Activated T-helper 2 cell treated with anti-CD3 and anti-CD28 coated beads, Interferon-gamma antibody, Interleukin-2, Interleukin-4, amounts not matched to agents 10 μg/mL and 5 μg/mL and 100 μg/mL, durations not matched to agents 14 hours and 24 hours and 36 hours (primary cell): ENCODE measurements around the gene LHFPL5. TPM values are rescaled to one million over a fixed set of nuclear protein-coding genes. Genes with fewer than 3 reads are reported as not detected.

Source experiments
- DNase-seq: peaks from one replicate; pipeline ENCODE4 v3.0.0; 2021; ENCODE audit warnings: low spot score
- H3K27ac Mint-ChIP-seq: one replicate; pipeline ENCODE4 v1.8.0; 2021; ENCODE audit warnings: mixed read lengths
- H3K27me3 Mint-ChIP-seq: one replicate; pipeline ENCODE4 v1.8.0; 2021; ENCODE audit warnings: low read depth, mixed read lengths
- H3K36me3 Mint-ChIP-seq: one replicate; pipeline ENCODE4 v1.8.0; 2021; ENCODE audit warnings: low read depth, mixed read lengths
- H3K4me1 Mint-ChIP-seq: one replicate; pipeline ENCODE4 v1.8.0; 2021; ENCODE audit warnings: low read depth, mixed read lengths
- H3K4me3 Mint-ChIP-seq: one replicate; pipeline ENCODE4 v1.8.0; 2021; ENCODE audit warnings: low read depth, mild to moderate bottlenecking, moderate library complexity, mixed read lengths
- H3K9me3 Mint-ChIP-seq: one replicate; pipeline ENCODE4 v1.8.0; 2021; ENCODE audit warnings: mixed read lengths
- intact Hi-C: fragments of 100-400 bp; cut with micrococcal nuclease; formaldehyde crosslinking; loops from one replicate; pipeline ENCODE4 v1.15.1; 2023
- total RNA-seq: library from RNA; stranded (reverse); gene quantifications from 2 replicates; pipeline ENCODE4 v1.2.3, GENCODE V29; 2022

LHFPL5 gene
- total RNA-seq, 1 donor from 2014 or later = not detected

- Mint-ChIP-seq H3K36me3 (no peaks in the 10 kb centered on the region), H3K27ac (no peak overlapping the region), H3K9me3 (no peaks in the 10 kb centered on the region), H3K4me3 (no peak overlapping the region), H3K4me1 (peaks cover 3% of the 10 kb centered on the region), H3K27me3 (peaks cover 22% of the 10 kb centered on the region)
- no peak for DNase-seq
- intact Hi-C loops = no loop called here
Measured at GRCh38 chr6:35781290-35781689, 23.9 kb upstream of the LHFPL5 start.

- no peak for DNase-seq
- Mint-ChIP-seq H3K4me1 (no peaks in the 10 kb centered on the region), H3K9me3 (no peaks in the 10 kb centered on the region), H3K27me3 (peaks cover 23% of the 10 kb centered on the region), H3K27ac (no peak overlapping the region), H3K4me3 (no peak overlapping the region), H3K36me3 (no peaks in the 10 kb centered on the region)
- intact Hi-C loops = no loop called here
Measured at GRCh38 chr6:35782424-35782823, 22.7 kb upstream of the LHFPL5 start.

DNA sequence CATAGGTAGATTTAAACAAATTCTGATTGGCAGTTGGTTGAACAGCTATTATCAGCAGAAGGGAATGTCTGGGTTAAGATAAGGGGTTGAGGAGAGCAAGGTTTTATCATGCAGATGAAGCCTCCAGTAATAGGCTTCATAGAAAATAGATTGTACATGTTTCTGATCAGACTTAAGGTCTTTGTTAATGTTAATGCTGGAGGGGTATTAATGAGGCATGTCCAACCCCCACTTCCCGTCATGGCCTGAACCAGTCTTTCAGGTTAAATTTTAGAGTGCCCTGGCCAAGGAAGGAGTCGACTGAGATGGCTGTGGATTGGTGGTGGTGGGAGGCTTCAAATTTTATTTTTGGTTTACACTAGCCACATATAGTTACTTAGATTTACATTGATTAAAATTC is 21.0 kb upstream of the LHFPL5 start:
- H3K27ac Mint-ChIP-seq = no peak overlapping the region
- DNase-seq = no peak
- intact Hi-C loops = no loop called here
- peaks cover 26% of the 10 kb centered on the region for H3K27me3 Mint-ChIP-seq
- no peaks in the 10 kb centered on the region for H3K36me3 Mint-ChIP-seq
- H3K4me3 Mint-ChIP-seq = no peak overlapping the region
- H3K9me3 Mint-ChIP-seq = no peaks in the 10 kb centered on the region
- no peaks in the 10 kb centered on the region for H3K4me1 Mint-ChIP-seq

DNA sequence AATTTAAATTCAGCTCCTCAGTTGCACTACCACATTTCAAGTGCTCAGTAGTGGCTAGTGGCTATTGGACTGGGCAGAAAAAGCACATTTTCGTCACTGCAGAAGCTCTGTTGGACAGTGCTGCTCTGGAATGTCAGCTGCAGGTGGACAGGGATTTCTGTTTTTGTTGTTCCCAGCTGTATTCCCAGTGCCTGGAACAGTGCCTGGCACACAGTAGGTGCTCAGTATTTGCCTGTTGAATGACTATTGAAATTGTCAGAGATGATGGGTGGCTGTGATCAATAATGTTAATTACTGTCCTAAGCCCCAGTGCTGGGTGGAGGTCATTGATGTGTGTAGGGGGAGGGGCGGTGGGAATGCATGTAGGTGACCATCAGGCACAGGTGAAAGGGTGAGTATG is 18.9 kb upstream of the LHFPL5 start:
- Mint-ChIP-seq H3K4me1 (no peaks in the 10 kb centered on the region), H3K27me3 (peaks cover 30% of the 10 kb centered on the region), H3K4me3 (no peak overlapping the region), H3K27ac (no peak overlapping the region), H3K36me3 (no peaks in the 10 kb centered on the region), H3K9me3 (no peaks in the 10 kb centered on the region)
- DNase-seq = no peak
- intact Hi-C loops = no loop called here

DNA sequence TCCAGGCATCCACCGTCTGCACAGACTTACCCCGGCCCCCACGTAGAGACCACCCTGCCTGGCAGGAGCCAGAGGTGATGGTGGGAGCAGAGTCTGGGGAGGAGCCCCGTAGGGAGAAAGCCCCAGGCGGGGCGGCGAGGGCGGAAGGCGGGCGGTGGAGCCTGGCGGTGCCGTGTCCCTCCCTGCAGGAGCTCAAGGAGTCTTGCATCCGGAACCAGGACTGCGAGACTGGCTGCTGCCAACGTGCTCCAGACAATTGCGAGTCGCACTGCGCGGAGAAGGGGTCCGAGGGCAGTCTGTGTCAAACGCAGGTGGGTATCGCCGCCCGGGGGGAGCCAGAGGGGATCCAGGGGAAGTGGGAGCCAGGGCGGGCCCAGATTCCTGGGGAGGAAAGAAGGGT is 18.3 kb upstream of the LHFPL5 start:
- no peak for DNase-seq
- H3K4me3 Mint-ChIP-seq = no peak overlapping the region
- peaks cover 28% of the 10 kb centered on the region for H3K27me3 Mint-ChIP-seq
- no peaks in the 10 kb centered on the region for H3K9me3 Mint-ChIP-seq
- H3K27ac Mint-ChIP-seq = no peak overlapping the region
- H3K4me1 Mint-ChIP-seq = no peaks in the 10 kb centered on the region
- H3K36me3 Mint-ChIP-seq = no peaks in the 10 kb centered on the region
- intact Hi-C loops = no loop called here

- peaks cover 28% of the 10 kb centered on the region for H3K27me3 Mint-ChIP-seq
- no peaks in the 10 kb centered on the region for H3K4me1 Mint-ChIP-seq
- no peaks in the 10 kb centered on the region for H3K9me3 Mint-ChIP-seq
- H3K4me3 Mint-ChIP-seq = no peak overlapping the region
- H3K27ac Mint-ChIP-seq = no peak overlapping the region
- DNase-seq = no peak
- no peaks in the 10 kb centered on the region for H3K36me3 Mint-ChIP-seq
- intact Hi-C loops = no loop called here
Measured at GRCh38 chr6:35787266-35788218, 17.6 kb upstream of the LHFPL5 start.

- Mint-ChIP-seq H3K4me3 (no peak overlapping the region), H3K36me3 (no peaks in the 10 kb centered on the region), H3K4me1 (no peaks in the 10 kb centered on the region), H3K9me3 (no peaks in the 10 kb centered on the region), H3K27ac (no peak overlapping the region), H3K27me3 (peaks cover 31% of the 10 kb centered on the region)
- no peak for DNase-seq
- intact Hi-C loops = no loop called here
Measured at GRCh38 chr6:35788423-35788982, 16.6 kb upstream of the LHFPL5 start.

- no peaks in the 10 kb centered on the region for H3K36me3 Mint-ChIP-seq
- H3K9me3 Mint-ChIP-seq = no peaks in the 10 kb centered on the region
- peaks cover 22% of the 10 kb centered on the region for H3K27me3 Mint-ChIP-seq
- intact Hi-C loops = no loop called here
- H3K4me1 Mint-ChIP-seq = no peaks in the 10 kb centered on the region
- no peak overlapping the region for H3K27ac Mint-ChIP-seq
- DNase-seq = no peak
- no peak overlapping the region for H3K4me3 Mint-ChIP-seq
Measured at GRCh38 chr6:35790683-35791082, 14.5 kb upstream of the LHFPL5 start.

- H3K36me3 Mint-ChIP-seq = no peaks in the 10 kb centered on the region
- H3K27ac Mint-ChIP-seq = no peak overlapping the region
- intact Hi-C loops = no loop called here
- peaks cover 5% of the 10 kb centered on the region for H3K27me3 Mint-ChIP-seq
- H3K4me1 Mint-ChIP-seq = no peaks in the 10 kb centered on the region
- no peak for DNase-seq
- no peak overlapping the region for H3K4me3 Mint-ChIP-seq
- H3K9me3 Mint-ChIP-seq = no peaks in the 10 kb centered on the region
Measured at GRCh38 chr6:35794536-35795452, 10.4 kb upstream of the LHFPL5 start.

DNA sequence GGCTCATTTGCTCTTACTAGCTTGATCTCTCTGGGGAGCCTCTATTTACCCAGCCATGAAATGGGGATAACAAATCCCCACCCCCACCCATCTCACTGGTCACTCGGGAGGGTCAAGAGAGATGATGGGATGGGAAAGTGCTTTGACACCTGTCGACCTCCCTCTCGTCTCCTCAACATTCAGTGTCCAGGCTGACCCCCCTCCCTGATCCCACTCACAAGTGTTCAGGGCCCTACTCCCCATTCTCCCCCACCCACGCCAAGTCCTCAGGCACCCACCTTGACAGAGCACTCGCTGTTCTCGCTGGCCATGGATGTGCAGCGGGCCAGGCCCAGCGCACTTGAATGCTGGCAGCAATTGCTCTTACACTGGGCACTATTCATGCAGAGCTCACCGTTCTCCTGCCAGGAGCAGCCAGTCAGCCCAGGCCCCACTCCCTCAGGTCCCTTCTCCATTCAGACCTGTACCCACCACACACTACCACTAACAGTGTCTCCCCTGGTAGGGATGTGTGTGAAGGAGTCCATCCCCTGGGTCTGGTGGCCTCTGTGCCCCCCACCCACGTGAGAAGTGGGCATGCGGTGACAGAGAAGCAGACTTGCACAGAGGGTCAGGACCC is 9.6 kb upstream of the LHFPL5 start:
- intact Hi-C loops = no loop called here
- Mint-ChIP-seq H3K9me3 (no peaks in the 10 kb centered on the region), H3K36me3 (no peaks in the 10 kb centered on the region), H3K27me3 (peaks cover 7% of the 10 kb centered on the region), H3K27ac (no peak overlapping the region), H3K4me1 (no peaks in the 10 kb centered on the region), H3K4me3 (no peak overlapping the region)
- DNase-seq = no peak

DNA sequence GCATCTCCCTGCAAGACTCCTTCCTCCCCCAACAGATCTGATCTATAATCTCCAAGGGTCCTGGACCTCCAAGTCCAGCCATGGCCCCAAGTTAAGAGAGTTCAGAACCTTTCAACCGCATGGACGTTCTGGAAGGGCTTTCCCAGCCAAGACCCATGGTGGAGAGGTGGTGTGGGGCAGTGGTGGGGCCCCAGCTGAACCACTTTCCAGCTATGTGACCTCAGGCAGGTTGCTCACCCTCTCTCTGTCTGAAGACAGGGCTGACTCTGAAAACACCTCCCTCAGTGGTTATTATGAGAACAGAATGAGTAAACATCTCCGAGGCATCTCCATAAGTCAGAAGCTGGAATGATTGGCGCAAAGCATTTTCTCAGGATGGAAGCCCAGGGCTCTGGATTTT is 8.9 kb upstream of the LHFPL5 start:
- intact Hi-C loops = no loop called here
- H3K27ac Mint-ChIP-seq = no peak overlapping the region
- no peaks in the 10 kb centered on the region for H3K9me3 Mint-ChIP-seq
- DNase-seq = no peak
- H3K36me3 Mint-ChIP-seq = no peaks in the 10 kb centered on the region
- H3K4me1 Mint-ChIP-seq = no peaks in the 10 kb centered on the region
- H3K4me3 Mint-ChIP-seq = no peak overlapping the region
- peaks cover 7% of the 10 kb centered on the region for H3K27me3 Mint-ChIP-seq

- no peak overlapping the region for H3K27ac Mint-ChIP-seq
- intact Hi-C loops = no loop called here
- no peaks in the 10 kb centered on the region for H3K36me3 Mint-ChIP-seq
- H3K4me1 Mint-ChIP-seq = no peaks in the 10 kb centered on the region
- peaks cover 4% of the 10 kb centered on the region for H3K27me3 Mint-ChIP-seq
- H3K4me3 Mint-ChIP-seq = no peak overlapping the region
- no peaks in the 10 kb centered on the region for H3K9me3 Mint-ChIP-seq
- no peak for DNase-seq
Measured at GRCh38 chr6:35797837-35798526, 7.2 kb upstream of the LHFPL5 start.
